Keratinocyte (primary cell): ENCODE measurements around the gene SLC44A1.

Experiments used
- CTCF ChIP-seq, 3 experiments: IDR thresholded peaks in 1 of 3; conservative IDR thresholded peaks in 1 of 3; optimal IDR thresholded peaks in 1 of 3; 2 replicates in 2 of 3; 3 replicates in 1 of 3; pipeline versions ENCODE3 to v1.5.1; 2011; ENCODE audit warnings: low read length in 3 of 3, mild to moderate bottlenecking in 3 of 3, moderate library complexity in 2 of 3, control low read depth in 1 of 3, inconsistent platforms in 1 of 3; ENCODE audit not compliant: insufficient read depth in 2 of 3; ENCODE audit errors: extremely low read depth in 1 of 3
- EZH2 ChIP-seq: IDR thresholded peaks from one replicate; pipeline ENCODE4 v1.6.1; 2012; ENCODE audit warnings: inconsistent platforms, mild to moderate bottlenecking, low read length, moderate library complexity

- TF ChIP-seq CTCF (optimal IDR thresholded peaks at IDR 0.05 in 1 of 3, IDR thresholded peaks at IDR 0.05 in 1 of 3, conservative IDR thresholded peaks at IDR 0.05 in 1 of 3; ENCODE audit: extremely low read depth in 1 of 3, insufficient read depth in 2 of 3, low read length in 3 of 3), result no peak
- no peak for TF ChIP-seq EZH2
Measured at GRCh38 chr9:105319202-105319813, 74.9 kb downstream of the SLC44A1 start.
